GM12875 (cell line): Measurements from ENCODE around the gene CLDN9.

Source experiments
- H3K4me3 ChIP-seq: one replicate; pipeline ENCODE4 v1.5.1; 2011; ENCODE audit warnings: low read depth, low read length, control low read depth
- TF ChIP-seq, protein P1 (sequence below): IDR thresholded peaks from 2 replicates; pipeline ENCODE4 v1.5.1; 2011; ENCODE audit warnings: low read depth, mild to moderate bottlenecking, control low read depth, inconsistent platforms, low read length, moderate library complexity, borderline replicate concordance; ENCODE audit not compliant: insufficient read depth

The CLDN9 gene

DNA sequence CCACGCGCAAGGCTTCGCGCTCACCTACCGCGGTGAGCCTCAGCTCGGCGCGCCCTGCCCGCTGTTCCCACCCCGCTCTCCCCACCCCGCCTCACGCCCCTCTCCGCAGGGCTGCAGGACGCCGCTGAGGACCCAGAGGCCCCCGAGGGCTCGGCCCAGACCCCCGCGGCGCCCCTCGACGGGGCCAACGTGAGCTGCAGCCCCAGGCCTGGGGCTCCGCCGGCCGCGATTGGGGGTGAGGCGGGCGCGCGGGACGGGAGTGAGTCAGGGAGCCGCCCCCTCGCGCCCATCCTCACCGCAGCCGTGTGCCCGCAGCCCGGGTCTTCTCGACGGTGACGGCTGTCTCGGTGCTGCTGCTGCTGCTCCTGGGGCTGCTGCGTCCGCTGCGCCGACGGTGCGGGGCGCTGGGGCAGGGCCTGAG, 45.5 kb upstream of the CLDN9 start:
- H3K4me3 ChIP-seq: no peak overlapping the region
- TF ChIP-seq, protein P1, sequence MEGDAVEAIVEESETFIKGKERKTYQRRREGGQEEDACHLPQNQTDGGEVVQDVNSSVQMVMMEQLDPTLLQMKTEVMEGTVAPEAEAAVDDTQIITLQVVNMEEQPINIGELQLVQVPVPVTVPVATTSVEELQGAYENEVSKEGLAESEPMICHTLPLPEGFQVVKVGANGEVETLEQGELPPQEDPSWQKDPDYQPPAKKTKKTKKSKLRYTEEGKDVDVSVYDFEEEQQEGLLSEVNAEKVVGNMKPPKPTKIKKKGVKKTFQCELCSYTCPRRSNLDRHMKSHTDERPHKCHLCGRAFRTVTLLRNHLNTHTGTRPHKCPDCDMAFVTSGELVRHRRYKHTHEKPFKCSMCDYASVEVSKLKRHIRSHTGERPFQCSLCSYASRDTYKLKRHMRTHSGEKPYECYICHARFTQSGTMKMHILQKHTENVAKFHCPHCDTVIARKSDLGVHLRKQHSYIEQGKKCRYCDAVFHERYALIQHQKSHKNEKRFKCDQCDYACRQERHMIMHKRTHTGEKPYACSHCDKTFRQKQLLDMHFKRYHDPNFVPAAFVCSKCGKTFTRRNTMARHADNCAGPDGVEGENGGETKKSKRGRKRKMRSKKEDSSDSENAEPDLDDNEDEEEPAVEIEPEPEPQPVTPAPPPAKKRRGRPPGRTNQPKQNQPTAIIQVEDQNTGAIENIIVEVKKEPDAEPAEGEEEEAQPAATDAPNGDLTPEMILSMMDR: no peak

DNA sequence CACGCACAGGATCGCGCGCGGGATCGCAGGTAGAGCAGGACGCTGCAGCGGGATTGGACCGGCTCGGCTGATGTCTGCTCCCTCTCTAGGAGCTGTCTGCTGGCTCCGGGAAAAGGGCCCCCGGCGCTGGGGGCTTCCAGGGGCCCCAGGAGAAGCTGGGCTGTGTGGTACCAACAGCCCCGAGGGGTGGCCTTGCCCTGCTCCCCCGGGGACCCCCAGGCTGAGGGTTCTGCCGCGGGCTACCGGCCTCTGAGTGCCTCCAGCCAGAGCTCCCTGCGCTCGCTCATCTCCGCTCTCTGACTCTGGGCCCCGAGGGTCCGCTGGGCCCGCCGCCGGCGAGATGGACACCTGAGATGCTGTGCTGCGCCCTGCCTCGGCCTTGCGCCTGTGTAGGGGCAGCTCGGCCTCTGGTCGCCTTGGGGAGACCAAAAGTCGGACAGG, 45.0 kb upstream of the CLDN9 start:
- H3K4me3 ChIP-seq: no peak overlapping the region
- TF ChIP-seq, protein P1: no peak

DNA sequence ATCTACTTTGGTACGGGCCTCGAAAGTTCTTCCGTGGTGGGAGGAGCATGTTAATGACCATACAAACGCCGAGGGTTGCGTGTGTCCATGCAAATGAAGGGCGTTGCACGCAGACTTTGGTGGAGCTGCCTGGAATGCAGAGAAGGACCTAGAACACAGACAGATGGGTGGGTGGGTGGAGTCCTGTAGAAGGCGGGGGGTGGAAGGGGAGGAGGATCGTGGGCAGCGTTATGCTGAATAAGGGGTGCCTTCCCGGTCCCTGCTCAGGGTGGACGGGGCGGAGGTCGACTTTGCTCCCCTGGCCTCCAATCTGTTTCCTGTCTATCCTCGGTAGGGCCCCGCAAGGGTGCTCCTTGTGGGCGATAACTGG, 44.4 kb upstream of the CLDN9 start:
- peak overlapping the region; percentile 66 for H3K4me3 ChIP-seq
- TF ChIP-seq, protein P1: no peak

DNA sequence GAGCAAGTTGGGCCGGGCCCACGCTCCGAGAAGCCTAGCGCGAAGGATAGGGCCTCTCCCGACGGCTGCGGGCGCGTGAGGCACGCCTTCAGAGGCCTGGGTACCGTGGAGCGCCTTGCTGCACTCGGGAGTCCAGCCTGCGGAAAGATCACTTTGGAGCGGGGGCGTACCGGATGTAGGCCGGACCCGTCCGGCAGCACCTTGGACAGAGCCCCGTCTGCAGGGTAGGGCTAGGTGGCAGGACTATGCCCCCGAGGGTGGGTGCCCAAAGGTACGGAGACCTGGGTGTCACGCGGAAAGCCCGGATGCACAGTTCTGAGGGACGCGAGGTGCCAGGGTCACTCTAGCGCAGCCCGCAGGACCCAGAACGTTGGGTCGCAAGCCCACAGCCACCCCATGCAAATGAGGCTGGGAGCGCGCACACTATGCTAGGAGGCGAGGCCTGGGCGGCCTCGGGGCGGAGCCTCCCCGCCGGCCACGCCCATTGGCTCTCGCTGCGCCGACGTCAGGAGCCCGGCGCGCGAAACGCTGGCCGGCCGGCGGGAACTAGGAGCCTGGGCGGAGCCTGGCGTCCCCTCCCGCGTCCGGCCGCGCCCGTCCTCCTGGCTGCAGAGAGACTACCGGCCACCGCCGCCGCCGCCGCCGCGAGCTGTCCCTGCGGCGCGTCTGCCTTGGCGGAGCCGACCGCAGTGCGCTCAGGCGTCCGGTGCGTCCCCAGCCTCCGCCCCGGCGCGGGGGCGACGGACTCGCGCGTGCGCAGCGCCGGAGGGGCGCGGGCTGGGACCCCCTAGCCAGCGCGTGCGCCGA, 43.8 kb upstream of the CLDN9 start, which contains the start of gene PAQR4:
Gene PAQR4 (plus strand): TSS at position 611 of the 807 bp plus-strand sequence. CDS start 327 bp downstream, outside the sequence.
- TF ChIP-seq, protein P1: no peak

DNA sequence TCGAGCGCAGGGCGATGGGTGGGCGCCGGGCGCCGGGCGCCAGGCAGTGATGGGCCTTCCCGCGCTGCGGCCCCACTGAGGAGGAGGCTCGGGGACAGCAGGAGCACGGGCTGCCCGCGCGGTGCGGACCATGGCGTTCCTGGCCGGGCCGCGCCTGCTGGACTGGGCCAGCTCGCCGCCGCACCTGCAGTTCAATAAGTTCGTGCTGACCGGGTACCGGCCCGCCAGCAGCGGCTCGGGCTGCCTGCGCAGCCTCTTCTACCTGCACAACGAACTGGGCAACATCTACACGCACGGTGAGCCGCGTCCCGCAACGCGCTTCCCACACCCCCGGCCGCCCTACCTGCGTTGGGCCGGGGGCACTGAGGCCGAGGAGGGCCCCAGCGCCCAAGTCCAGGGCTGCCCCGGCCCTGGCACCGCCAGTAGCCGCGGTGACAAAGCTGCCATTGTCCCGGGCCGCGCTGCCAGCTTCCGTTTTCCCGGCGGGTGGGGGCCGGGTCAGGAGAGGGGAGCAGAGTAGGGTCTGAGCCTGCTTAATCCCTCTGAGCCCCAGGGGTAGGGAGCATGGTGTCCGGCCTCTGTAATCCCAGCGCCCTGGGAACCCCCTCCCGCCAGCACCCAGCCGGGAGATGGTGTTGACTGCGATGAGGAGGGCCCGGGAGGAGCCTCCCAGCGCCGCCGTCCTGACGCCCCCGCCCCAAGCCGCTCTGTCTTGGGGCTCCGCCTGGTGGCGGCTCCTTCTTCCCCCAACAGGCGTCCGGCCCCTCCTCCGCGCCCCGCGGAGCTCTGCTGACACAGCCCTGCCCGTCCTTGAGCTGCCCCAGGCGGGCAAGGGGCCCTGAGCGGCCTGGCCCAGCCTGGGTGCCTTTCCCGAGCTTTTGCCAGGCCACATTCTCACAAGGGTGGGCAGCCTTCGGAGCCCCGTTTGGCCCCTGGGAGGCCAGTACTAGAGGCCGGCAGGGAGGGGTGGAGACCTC, 42.9 kb upstream of the CLDN9 start:
- peak overlapping the region; percentile 95 for H3K4me3 ChIP-seq
- TF ChIP-seq, protein P1: peak; percentile 78

More for the DNA sequence above, 43.8 kb upstream of the CLDN9 start, which contains the start of gene PAQR4:
- peak within 1 kb of the TSS; percentile 95 for H3K4me3 ChIP-seq

DNA sequence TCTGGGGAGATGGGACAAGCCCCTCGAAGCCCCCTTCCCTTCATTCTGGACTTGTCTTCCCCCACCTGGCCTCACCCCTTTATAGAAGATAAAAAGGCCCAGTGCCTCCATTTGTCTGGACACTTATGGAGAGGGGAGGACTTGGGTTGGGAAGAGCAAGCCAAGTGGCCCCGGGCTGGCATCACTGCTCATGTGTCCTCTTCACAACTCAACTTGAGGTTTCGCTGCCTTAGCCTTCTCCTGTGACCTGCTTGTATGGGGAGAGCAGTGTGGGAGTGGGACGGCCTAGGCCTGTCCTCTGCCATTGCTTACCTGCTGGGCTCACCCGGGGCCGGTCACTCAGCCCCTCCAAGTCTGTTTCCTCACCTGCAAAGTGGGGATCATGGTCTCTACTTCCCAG, 42.2 kb upstream of the CLDN9 start:
- TF ChIP-seq, protein P1: no peak
- peak overlapping the region; percentile 95 for H3K4me3 ChIP-seq
